ENCODE results near the gene SPN. TPM values are rescaled to one million over a fixed set of nuclear protein-coding genes. Genes with fewer than 3 reads are reported as not detected.

SPN gene
- total RNA-seq, 2 donors from 2014 or later: 1.6 to 2.0 TPM

GRCh38 chr16:29680180-29680598 lies 17.1 kb downstream of the SPN start:
- TF ChIP-seq POLR2AphosphoS5 (IDR thresholded peaks at IDR 0.05) (no peak), CTCF (IDR thresholded peaks at IDR 0.05) (no peak), POLR2A (IDR thresholded peaks at IDR 0.05) (no peak)
- H3K9me3 ChIP-seq: no peaks in the 10 kb centered on the region
- intact Hi-C loops (cut with DNase I): no loop called here
- no peaks in the 10 kb centered on the region for H3K27me3 ChIP-seq (replicated peaks; ENCODE audit: insufficient read depth)
- no peak overlapping the region for H3K27ac ChIP-seq
- 56% methylated on average over 10 of the region's 10 CpGs for WGBS
- no peak for DNase-seq (ENCODE audit: low spot score)
- peak overlapping the region in 1 of 2 donors; percentile 13 for H3K4me3 ChIP-seq
- H3K4me1 ChIP-seq (replicated peaks): no peaks in the 10 kb centered on the region
- no peaks in the 10 kb centered on the region for H3K36me3 ChIP-seq

- H3K9me3 ChIP-seq: no peaks in the 10 kb centered on the region
- H3K27me3 ChIP-seq (replicated peaks; ENCODE audit: insufficient read depth): no peaks in the 10 kb centered on the region
- intact Hi-C loops (cut with DNase I): no loop called here
- DNase-seq (ENCODE audit: low spot score): no peak
- WGBS: 95% methylated on average over 9 of the region's 9 CpGs
- H3K4me3 ChIP-seq: no peak overlapping the region
- no peaks in the 10 kb centered on the region for H3K36me3 ChIP-seq
- TF ChIP-seq CTCF (IDR thresholded peaks at IDR 0.05) (no peak), POLR2A (IDR thresholded peaks at IDR 0.05) (no peak), POLR2AphosphoS5 (IDR thresholded peaks at IDR 0.05) (no peak)
- H3K4me1 ChIP-seq (replicated peaks): no peaks in the 10 kb centered on the region
- H3K27ac ChIP-seq: no peak overlapping the region
These were observed 20.6 kb downstream of the SPN start for GRCh38 chr16:29683543-29684090.

- H3K9me3 ChIP-seq: no peaks in the 10 kb centered on the region
- intact Hi-C loops (cut with DNase I): no loop called here
- WGBS: 85% methylated on average over 10 of the region's 10 CpGs
- no peaks in the 10 kb centered on the region for H3K4me1 ChIP-seq (replicated peaks)
- DNase-seq (ENCODE audit: low spot score): no peak
- no peak overlapping the region for H3K4me3 ChIP-seq
- TF ChIP-seq POLR2AphosphoS5 (IDR thresholded peaks at IDR 0.05) (no peak), CTCF (IDR thresholded peaks at IDR 0.05) (no peak), POLR2A (IDR thresholded peaks at IDR 0.05) (no peak)
- H3K27ac ChIP-seq: no peak overlapping the region
- no peaks in the 10 kb centered on the region for H3K36me3 ChIP-seq
- H3K27me3 ChIP-seq (replicated peaks; ENCODE audit: insufficient read depth): no peaks in the 10 kb centered on the region
These were observed 21.6 kb downstream of the SPN start for GRCh38 chr16:29684679-29685078.

GRCh38 chr16:29686740-29687332 lies 23.8 kb downstream of the SPN start:
- Histone ChIP-seq H3K36me3 (no peaks in the 10 kb centered on the region), H3K4me3 (no peak overlapping the region), H3K27ac (no peak overlapping the region), H3K4me1 (replicated peaks) (no peaks in the 10 kb centered on the region), H3K27me3 (replicated peaks; ENCODE audit: insufficient read depth) (no peaks in the 10 kb centered on the region), H3K9me3 (no peaks in the 10 kb centered on the region)
- 87% methylated on average over 9 of the region's 9 CpGs for WGBS
- no peak for DNase-seq (ENCODE audit: low spot score)
- intact Hi-C loops (cut with DNase I): no loop called here
- TF ChIP-seq POLR2AphosphoS5 (IDR thresholded peaks at IDR 0.05) (no peak), POLR2A (IDR thresholded peaks at IDR 0.05) (no peak), CTCF (IDR thresholded peaks at IDR 0.05) (no peak)

GRCh38 chr16:29687755-29688154 lies 24.7 kb downstream of the SPN start:
- intact Hi-C loops (cut with DNase I): no loop called here
- Histone ChIP-seq H3K27me3 (replicated peaks; ENCODE audit: insufficient read depth) (no peaks in the 10 kb centered on the region), H3K4me1 (replicated peaks) (no peaks in the 10 kb centered on the region), H3K36me3 (no peaks in the 10 kb centered on the region), H3K9me3 (no peaks in the 10 kb centered on the region), H3K4me3 (no peak overlapping the region), H3K27ac (no peak overlapping the region)
- 60% methylated on average over 2 of the region's 2 CpGs for whole genome bisulfite sequencing
- DNase-seq (ENCODE audit: low spot score): no peak
- TF ChIP-seq CTCF (IDR thresholded peaks at IDR 0.05): no peak
- no peak for TF ChIP-seq POLR2A (IDR thresholded peaks at IDR 0.05)
- no peak for TF ChIP-seq POLR2AphosphoS5 (IDR thresholded peaks at IDR 0.05)
